Measurements from ENCODE around the gene SLC7A14. TPM values are rescaled to one million over a fixed set of nuclear protein-coding genes. Genes with fewer than 3 reads are reported as not detected.

The SLC7A14 gene
- total and polyA plus RNA-seq, 2 of the 13 experiments (the other 11 are each of a cell fraction or from before 2014, with no cell fraction given): not detected

DNA sequence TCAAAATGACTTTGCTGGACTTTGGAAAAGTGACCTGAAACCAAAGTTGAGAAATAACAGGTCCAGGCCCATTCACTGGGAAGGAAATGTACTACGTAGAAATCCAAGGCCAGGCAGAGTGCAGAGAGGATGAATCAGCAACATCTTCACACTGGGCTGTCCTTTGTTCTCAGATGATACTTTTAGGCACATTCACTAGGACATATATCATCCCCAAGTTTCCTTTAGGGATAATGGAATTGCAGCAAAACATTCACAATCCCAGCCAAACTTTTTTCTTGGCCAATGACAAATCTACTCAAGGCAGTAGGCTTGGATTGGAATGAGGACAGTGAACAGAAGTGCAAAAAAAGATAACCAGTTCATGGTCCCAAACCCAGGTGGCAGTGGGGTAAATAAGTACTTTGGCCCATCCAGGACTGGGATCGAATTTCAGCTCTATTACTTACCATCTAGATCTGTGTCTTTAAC, 92.1 kb downstream of the SLC7A14 start (continued):
- TF ChIP-seq TFAP4 (IDR thresholded peaks at IDR 0.05; ENCODE audit: borderline replicate concordance, low read depth): peak; percentile 87
- TF ChIP-seq, protein P1, sequence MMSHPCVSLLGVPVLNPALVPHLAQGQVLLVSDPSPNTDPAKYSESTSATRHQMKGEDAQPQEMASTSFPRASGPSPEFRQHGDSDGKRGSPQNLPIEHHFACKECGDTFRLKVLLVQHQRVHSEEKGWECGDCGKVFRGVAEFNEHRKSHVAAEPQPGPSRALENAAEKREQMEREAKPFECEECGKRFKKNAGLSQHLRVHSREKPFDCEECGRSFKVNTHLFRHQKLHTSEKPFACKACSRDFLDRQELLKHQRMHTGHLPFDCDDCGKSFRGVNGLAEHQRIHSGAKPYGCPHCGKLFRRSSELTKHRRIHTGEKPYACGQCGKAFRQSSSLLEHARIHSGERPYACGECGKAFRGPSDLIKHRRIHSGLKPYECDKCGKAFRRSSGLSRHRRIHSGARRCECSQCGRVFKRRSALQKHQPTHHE (CRISPR knock-in tag; IDR thresholded peaks at IDR 0.05; ENCODE audit: borderline replicate concordance): no peak
- no peak for TF ChIP-seq ATF7-NPFF (CRISPR knock-in tag; IDR thresholded peaks at IDR 0.05; ENCODE audit: low read depth)
- peak; percentile 35; the same call in 1 of the 2 replicates for TF ChIP-seq CREM (IDR thresholded peaks at IDR 0.05)
- TF ChIP-seq CREM (CRISPR knock-in tag; IDR thresholded peaks at IDR 0.05): no peak
- peak; percentile 49 for TF ChIP-seq FOXA3 (CRISPR knock-in tag; IDR thresholded peaks at IDR 0.05)
- TF ChIP-seq ZNF335 (CRISPR knock-in tag; IDR thresholded peaks at IDR 0.05): no peak
- no peak for TF ChIP-seq DRAP1 (CRISPR knock-in tag; IDR thresholded peaks at IDR 0.05)
- peak; percentile 54; the same call in 1 of the 2 replicates for TF ChIP-seq HMG20A (CRISPR knock-in tag; IDR thresholded peaks at IDR 0.05; ENCODE audit: borderline replicate concordance)
- no peak for TF ChIP-seq PRDM15 (CRISPR knock-in tag; IDR thresholded peaks at IDR 0.05)
- 0 out of 2 replicates have a peak, but pooled peaks have one; percentile 52 for TF ChIP-seq ZNF234 (CRISPR knock-in tag; conservative IDR thresholded peaks at IDR 0.05)
- 0 out of 2 replicates have a peak, but pooled peaks have one; percentile 47 for TF ChIP-seq DMAP1 (CRISPR knock-in tag; IDR thresholded peaks at IDR 0.05)
- TF ChIP-seq ZNF615 (CRISPR knock-in tag; IDR thresholded peaks at IDR 0.05; ENCODE audit: borderline replicate concordance): no peak
- TF ChIP-seq ZNF121 (CRISPR knock-in tag; IDR thresholded peaks at IDR 0.05): no peak
- peak; percentile 71 for TF ChIP-seq POGZ (CRISPR knock-in tag; IDR thresholded peaks at IDR 0.05)
- TF ChIP-seq SPEN (CRISPR knock-in tag; IDR thresholded peaks at IDR 0.05; ENCODE audit: low read depth): 0 out of 2 replicates have a peak, but pooled peaks have one; percentile 10
- no peak for TF ChIP-seq ZNF274 (CRISPR knock-in tag; IDR thresholded peaks at IDR 0.05)
- 0 out of 2 replicates have a peak, but pooled peaks have one; percentile 5 for TF ChIP-seq ZNF331 (CRISPR knock-in tag; IDR thresholded peaks at IDR 0.05)
- TF ChIP-seq PHF21A (CRISPR knock-in tag; IDR thresholded peaks at IDR 0.05): peak; percentile 63
- TF ChIP-seq ESRRA (CRISPR knock-in tag; IDR thresholded peaks at IDR 0.05; ENCODE audit: low read depth): 0 out of 2 replicates have a peak, but pooled peaks have one; percentile 15
- TF ChIP-seq ZNF138 (CRISPR knock-in tag; IDR thresholded peaks at IDR 0.05; ENCODE audit: low read depth): no peak
- no peak for TF ChIP-seq ZNF256 (CRISPR knock-in tag; conservative IDR thresholded peaks at IDR 0.05)
- TF ChIP-seq ELK4 (CRISPR knock-in tag; IDR thresholded peaks at IDR 0.05; ENCODE audit: borderline replicate concordance): no peak
